ENCODE results near the gene DNAJC6.

GRCh38 chr1:65284229-65284628 is 25.1 kb upstream of the DNAJC6 start:
- TF ChIP-seq CTCF (IDR thresholded peaks at IDR 0.05 in 4 of 5, conservative IDR thresholded peaks at IDR 0.05 in 1 of 5) (no peak), POLR2A (IDR thresholded peaks at IDR 0.05) (no peak)
